GM12801 (cell line): ENCODE measurements around the gene BCL2A1.

Experiments used
- CTCF ChIP-seq: IDR thresholded peaks from one replicate; pipeline ENCODE4 v1.5.1; 2011; ENCODE audit warnings: control low read depth; ENCODE audit not compliant: insufficient read length; ENCODE audit errors: extremely low read depth

The BCL2A1 gene

GRCh38 chr15:79948095-79948695 lies 22.8 kb downstream of the BCL2A1 start:
- no peak for TF ChIP-seq CTCF

DNA sequence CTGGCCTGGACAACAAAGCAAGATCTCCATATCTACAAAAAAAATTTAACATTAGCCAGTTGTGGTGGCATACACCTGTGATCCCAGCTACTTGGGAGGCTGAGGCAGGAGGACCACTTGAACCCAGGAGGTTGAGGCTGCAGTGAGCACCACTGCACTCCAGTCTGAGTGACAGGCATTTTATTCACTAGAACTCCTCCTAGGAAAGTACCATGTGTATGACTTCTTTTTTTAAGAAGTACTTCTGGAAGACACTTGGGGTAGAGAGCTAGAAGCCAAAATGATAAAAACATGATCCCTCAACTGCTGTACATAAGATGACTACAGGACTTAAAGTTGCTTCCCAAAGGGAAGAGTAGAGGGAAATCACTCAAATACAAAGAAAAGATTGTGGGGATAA lies 24.0 kb downstream of the BCL2A1 start:
- no peak for TF ChIP-seq CTCF

DNA sequence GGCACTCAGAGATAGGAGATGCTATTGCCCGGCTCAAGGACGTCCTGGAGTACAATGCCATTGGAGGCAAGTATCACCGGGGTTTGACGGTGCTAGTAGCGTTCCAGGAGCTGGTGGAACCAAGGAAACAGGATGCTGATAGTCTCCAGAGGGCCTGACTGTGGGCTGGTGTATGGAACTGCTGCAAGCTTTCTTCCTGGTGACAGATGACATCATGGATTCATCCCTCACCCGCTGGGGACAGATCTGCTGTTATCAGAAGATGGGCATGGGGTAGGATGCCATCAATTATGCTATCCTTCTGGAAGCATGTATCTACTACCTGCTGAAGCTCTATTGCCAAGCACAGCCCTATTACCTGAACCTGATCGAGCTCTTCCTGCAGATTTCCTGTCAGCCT lies 26.4 kb downstream of the BCL2A1 start:
- TF ChIP-seq CTCF = no peak

DNA sequence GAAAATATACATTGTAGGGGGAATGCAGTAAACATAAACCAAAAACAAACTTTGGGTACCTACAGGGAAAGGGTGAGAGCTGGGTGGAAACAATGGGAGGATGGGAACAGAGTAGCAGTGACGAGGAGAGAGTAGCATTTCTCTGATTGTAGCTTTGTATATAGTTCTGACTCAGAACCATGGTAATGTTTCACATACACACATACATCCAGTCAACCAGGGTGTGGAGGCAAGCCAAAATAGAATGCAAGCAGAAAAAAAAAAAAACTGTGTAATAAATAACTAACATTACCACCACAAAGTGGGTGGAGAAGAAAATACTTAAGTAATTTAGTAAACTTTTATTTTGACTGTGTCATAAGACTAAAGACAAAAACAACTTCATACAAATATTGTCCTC lies 27.2 kb downstream of the BCL2A1 start:
- no peak for TF ChIP-seq CTCF

DNA sequence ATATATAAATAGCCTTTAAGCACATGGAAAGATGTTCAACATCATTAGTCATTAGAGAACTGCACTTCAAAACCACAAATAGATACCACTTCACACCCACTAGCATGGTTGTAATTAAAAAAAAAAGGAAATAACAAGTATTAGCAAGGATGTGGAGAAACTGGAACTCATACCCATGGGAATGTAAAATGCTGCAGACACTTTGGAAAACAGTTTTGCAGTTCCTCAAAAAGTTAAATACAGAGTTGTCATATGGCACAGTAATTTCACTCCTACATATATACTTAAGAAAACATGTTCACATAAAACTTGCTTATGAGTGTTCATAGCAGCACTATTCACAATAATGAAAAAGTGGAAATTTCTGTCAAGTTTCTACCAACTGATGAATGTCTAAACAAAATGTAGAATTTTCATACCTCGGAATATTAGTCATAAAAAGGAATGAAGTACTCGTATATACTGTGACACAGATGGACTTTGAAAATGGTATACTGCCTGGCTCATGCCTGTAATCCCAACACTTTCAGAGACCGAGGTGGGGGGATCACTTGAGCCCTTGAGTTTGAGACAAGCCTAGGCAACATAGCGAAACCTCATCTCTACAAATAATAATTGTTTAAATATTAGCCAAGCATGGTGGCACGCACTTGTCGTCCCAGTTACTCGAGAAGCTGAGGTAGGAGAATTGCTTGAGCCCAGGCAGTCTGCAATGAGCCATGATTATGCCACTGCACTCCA lies 28.1 kb downstream of the BCL2A1 start:
- TF ChIP-seq CTCF = no peak

DNA sequence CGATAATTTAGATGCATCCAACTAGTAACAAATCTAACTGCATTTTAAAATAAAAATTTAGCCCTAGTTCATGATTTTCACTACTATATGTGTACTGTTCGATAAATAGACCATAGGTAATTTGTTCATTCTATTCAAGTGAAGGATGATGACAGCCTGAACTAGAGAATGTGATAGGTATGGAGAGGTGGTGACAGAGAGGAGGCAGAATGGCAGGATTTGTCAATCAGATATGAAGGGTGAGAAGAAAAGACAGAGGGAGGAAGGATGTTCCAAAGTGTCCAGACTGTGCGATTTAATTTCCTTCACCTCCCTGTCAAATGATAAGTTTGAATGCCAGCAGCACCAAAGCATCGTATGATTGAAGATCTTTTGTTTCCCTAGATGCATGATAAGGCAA lies 31.6 kb downstream of the BCL2A1 start:
- no peak for TF ChIP-seq CTCF

GRCh38 chr15:79938143-79938542 lies 32.9 kb downstream of the BCL2A1 start:
- no peak for TF ChIP-seq CTCF

GRCh38 chr15:79933231-79933630 lies 37.8 kb downstream of the BCL2A1 start:
- TF ChIP-seq CTCF = no peak
